HG02571 (cell line): ENCODE data around the gene STRIT1.
"Not testable (repeated sequence)": the region's sequence is repeated elsewhere in the genome, so short reads cannot be mapped to it uniquely, and the experiment has no call there.

ENCODE experiments used
- ATAC-seq: cut with Tn5 transposase; IDR thresholded peaks from one replicate; pipeline ENCODE4 v1.9.1; 2021; ENCODE audit warnings: mild to moderate bottlenecking, moderate library complexity; ENCODE audit not compliant: unreplicated experiment

The STRIT1 gene

GRCh38 chr3:155274435-155274834 is 19.0 kb downstream of the STRIT1 start:
- ATAC-seq: not testable (repeated sequence)

GRCh38 chr3:155271343-155271613 is 22.2 kb downstream of the STRIT1 start:
- ATAC-seq: no peak

GRCh38 chr3:155270485-155271342 is 22.8 kb downstream of the STRIT1 start:
- no peak for ATAC-seq

- ATAC-seq: no peak
Observed at GRCh38 chr3:155270063-155270462, 23.4 kb downstream of the STRIT1 start.

- not testable (repeated sequence) for ATAC-seq
Observed at GRCh38 chr3:155262855-155263254, 30.6 kb downstream of the STRIT1 start.

GRCh38 chr3:155262295-155262694 is 31.2 kb downstream of the STRIT1 start:
- no peak for ATAC-seq

- no peak for ATAC-seq
Observed at GRCh38 chr3:155254445-155254844, 39.0 kb downstream of the STRIT1 start.

- no peak for ATAC-seq
Observed at GRCh38 chr3:155252535-155252934, 40.9 kb downstream of the STRIT1 start.

GRCh38 chr3:155252021-155252420 is 41.5 kb downstream of the STRIT1 start:
- no peak for ATAC-seq

GRCh38 chr3:155248531-155249187 is 44.8 kb downstream of the STRIT1 start:
- ATAC-seq: no peak

GRCh38 chr3:155244699-155245098 is 48.8 kb downstream of the STRIT1 start:
- ATAC-seq: no peak

GRCh38 chr3:155244216-155244615 is 49.3 kb downstream of the STRIT1 start:
- no peak for ATAC-seq

GRCh38 chr3:155243512-155243921 is 50.0 kb downstream of the STRIT1 start:
- ATAC-seq: no peak

GRCh38 chr3:155242342-155242741 is 51.1 kb downstream of the STRIT1 start:
- ATAC-seq: no peak

- no peak for ATAC-seq
Observed at GRCh38 chr3:155241579-155241978, 51.9 kb downstream of the STRIT1 start.
